Panc1 (cell line): ENCODE measurements around the gene FOXD4L3. TPM values are rescaled to one million over a fixed set of nuclear protein-coding genes. Genes with fewer than 3 reads are reported as not detected.
A peak's percentile ranks its signal among the peaks of the same experiment; 100 is the strongest.
"Not testable (repeated sequence)": the region's sequence is repeated elsewhere in the genome, so short reads cannot be mapped to it uniquely, and the experiment has no call there.

Experiments
- ATAC-seq: fragments of 200-7000 bp; cut with Tn5 transposase; 2 replicates; pipeline ENCODE4 v1.9.1; 2020; ENCODE audit warnings: mild to moderate bottlenecking, moderate library complexity
- BruUV-seq: library from RNA; stranded (reverse); fragments of 400-500 nt; replicated peaks from 2 replicates; lab custom pipeline; 2021; lab: Mats Ljungman, UMichigan
- CTCF ChIA-PET: fragments of 300-600 bp; sonication (Branson Sonifier 250); formaldehyde crosslinking; loops from one replicate; lab custom pipeline; 2022; ENCODE audit warnings: antibody characterized with exemption; lab: Charles Lee
- POLR2A ChIA-PET: fragments of 300-600 bp; sonication (Branson Sonifier 250); formaldehyde crosslinking; loops from one replicate; lab custom pipeline; 2022; ENCODE audit warnings: antibody characterized with exemption; lab: Charles Lee
- DNase-seq: peaks from one replicate; pipeline ENCODE4 v3.0.0-alpha.2; 2010; ENCODE audit warnings: low read depth, low spot score
- H3K27ac ChIP-seq: 2 replicates; pipeline ENCODE4 v1.5.1; 2011; ENCODE audit warnings: mild to moderate bottlenecking, low read length, inconsistent platforms
- H3K27me3 ChIP-seq: fragments of 200-500 bp; sonication (Bioruptor generic); 2 replicates; pipeline ENCODE4 v1.6.0; 2014; ENCODE audit warnings: low read length, inconsistent platforms; ENCODE audit not compliant: control insufficient read depth, insufficient read depth
- H3K36me3 ChIP-seq: fragments of 200-500 bp; sonication (Bioruptor generic); 2 replicates; pipeline ENCODE4 v1.5.1; 2014; ENCODE audit warnings: inconsistent platforms, mild to moderate bottlenecking, low read length, moderate library complexity; ENCODE audit not compliant: control insufficient read depth, insufficient read depth
- H3K4me1 ChIP-seq: 2 replicates; pipeline ENCODE4 v1.5.1; 2011; ENCODE audit warnings: inconsistent platforms, mild to moderate bottlenecking, low read length, moderate library complexity; ENCODE audit not compliant: control insufficient read depth, insufficient read depth
- H3K4me3 ChIP-seq, 2 experiments: 2 replicates each; pipeline ENCODE4 v1.5.1; 2011 to 2012; ENCODE audit warnings: low read depth in 2 of 2, low read length in 2 of 2, mild to moderate bottlenecking in 2 of 2, inconsistent platforms in 1 of 2, moderate library complexity in 1 of 2
- H3K9me3 ChIP-seq: fragments of 200-500 bp; sonication (Bioruptor generic); 2 replicates; pipeline ENCODE4 v1.5.1; 2014; ENCODE audit warnings: low read depth, mild to moderate bottlenecking, inconsistent platforms, low read length, moderate library complexity; ENCODE audit not compliant: control insufficient read depth, insufficient read depth
- in situ Hi-C: cut with HindIII; loops from 2 replicates; pipeline ENCODE4 v1.10.0; 2016; ENCODE audit warnings: low sequenced_read_pairs, low pct_unique_long_range_greater_than_20kb
- intact Hi-C: fragments of 100-400 bp; cut with micrococcal nuclease; formaldehyde crosslinking; loops from one replicate; pipeline ENCODE4 v1.10.0; 2022; ENCODE audit not compliant: unreplicated experiment
- total RNA-seq: library from RNA; stranded (reverse); gene quantifications from one replicate; pipeline ENCODE4 v1.2.1, GENCODE V29; 2021; ENCODE audit not compliant: unreplicated experiment

FOXD4L3 gene
- total RNA-seq, 1 experiment from 2014 or later, result not detected

DNA sequence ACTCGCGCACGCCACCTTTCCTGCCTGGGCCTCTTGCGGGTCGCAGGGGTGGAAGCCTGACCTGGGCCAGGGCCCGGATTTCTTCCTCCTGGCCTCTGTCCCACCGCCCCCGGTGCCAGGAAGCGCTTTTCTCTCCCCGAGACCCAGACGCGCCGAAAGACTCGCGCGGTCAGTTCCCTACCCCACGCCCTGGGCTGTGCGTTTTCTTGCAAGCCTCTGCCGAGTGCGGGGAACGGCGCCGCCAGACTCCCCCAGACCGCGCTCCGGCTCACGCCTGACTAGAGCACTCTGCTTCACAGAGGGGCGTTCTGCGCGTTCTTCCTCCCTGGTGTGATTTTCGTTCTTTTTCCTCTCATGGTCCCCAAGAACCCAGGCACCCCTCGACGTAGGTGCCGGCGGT lies 4.5 kb downstream of the FOXD4L3 start:
- intact Hi-C loops, in situ Hi-C loops, CTCF ChIA-PET, ATAC-seq, H3K27me3 ChIP-seq, H3K36me3 ChIP-seq, H3K9me3 ChIP-seq, H3K4me3 ChIP-seq, H3K27ac ChIP-seq, BruUV-seq, H3K4me1 ChIP-seq, POLR2A ChIA-PET, DNase-seq: not testable (repeated sequence)

DNA sequence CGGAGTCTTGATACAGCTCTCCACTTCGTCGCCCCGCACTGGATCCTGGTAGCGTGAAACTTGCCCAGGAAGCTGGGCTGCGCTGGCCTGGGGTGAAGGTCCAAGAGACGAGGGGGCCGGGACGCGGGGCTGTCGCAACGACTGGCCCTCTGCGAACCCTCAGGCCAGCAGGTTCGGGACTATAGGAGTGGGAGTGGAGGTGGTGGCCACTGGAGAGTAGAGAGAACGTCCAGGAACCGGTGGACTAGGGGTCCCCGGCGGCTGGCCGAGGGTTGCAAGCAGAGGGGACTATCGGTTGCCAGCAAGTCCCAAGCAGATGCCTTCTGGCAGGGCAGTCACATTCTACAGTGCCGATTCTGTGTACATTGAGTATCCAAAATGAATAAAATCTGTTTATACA lies 5.0 kb downstream of the FOXD4L3 start:
- H3K4me1 ChIP-seq, H3K27me3 ChIP-seq, CTCF ChIA-PET, H3K36me3 ChIP-seq, intact Hi-C loops, H3K9me3 ChIP-seq, in situ Hi-C loops, BruUV-seq, DNase-seq, H3K27ac ChIP-seq, POLR2A ChIA-PET, ATAC-seq, H3K4me3 ChIP-seq: not testable (repeated sequence)

DNA sequence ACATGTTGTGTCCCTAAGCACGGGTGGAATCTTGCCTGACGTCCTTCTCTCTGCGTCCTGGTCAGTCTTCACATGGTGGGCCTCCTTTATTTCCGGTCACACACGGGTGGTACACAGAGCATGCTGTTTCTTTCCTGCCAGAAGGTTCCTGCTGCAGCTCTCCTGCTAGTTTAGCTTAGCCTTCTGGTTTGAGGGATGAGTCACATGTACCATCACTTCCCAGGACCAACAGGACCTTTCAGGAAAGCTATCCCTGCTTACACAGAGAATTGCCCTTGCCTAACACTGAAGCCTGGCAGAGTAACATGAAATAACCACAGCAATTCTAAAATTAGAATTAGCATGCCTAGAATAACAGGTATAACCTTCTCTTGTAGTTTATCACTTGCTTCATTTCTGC lies 8.5 kb downstream of the FOXD4L3 start:
- H3K4me1 ChIP-seq, H3K9me3 ChIP-seq, H3K4me3 ChIP-seq, in situ Hi-C loops, CTCF ChIA-PET, H3K36me3 ChIP-seq, DNase-seq, intact Hi-C loops, H3K27me3 ChIP-seq, POLR2A ChIA-PET, H3K27ac ChIP-seq, BruUV-seq: not testable (repeated sequence)
- ATAC-seq, result peak; percentile 53; the same call in 1 of the 2 replicates

- intact Hi-C loops, in situ Hi-C loops, H3K4me3 ChIP-seq, POLR2A ChIA-PET, H3K27me3 ChIP-seq, ATAC-seq, H3K27ac ChIP-seq, DNase-seq, H3K9me3 ChIP-seq, H3K4me1 ChIP-seq, H3K36me3 ChIP-seq, BruUV-seq, CTCF ChIA-PET: not testable (repeated sequence)
Observed at GRCh38 chr9:68318209-68318608, 15.5 kb downstream of the FOXD4L3 start.

DNA sequence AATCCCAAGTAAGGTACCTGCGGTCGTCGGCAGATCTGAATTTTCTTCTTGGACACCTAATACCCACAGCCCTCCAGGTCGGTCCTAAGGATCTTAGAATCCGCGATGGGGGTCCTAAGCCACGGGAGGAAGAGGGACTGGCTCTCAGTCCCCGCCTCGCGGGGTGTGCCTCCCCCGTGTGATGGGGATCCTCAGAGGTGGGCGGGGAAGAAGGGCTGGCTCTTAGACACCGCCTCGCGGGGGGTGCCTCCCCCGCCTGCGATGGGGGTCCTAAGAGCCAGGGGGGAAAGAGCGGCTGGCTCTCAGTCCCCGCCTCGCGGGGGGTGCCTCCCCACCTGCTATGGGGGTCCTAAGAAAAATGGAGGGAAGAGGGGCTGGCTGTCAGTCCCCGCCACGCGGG lies 21.1 kb downstream of the FOXD4L3 start:
- POLR2A ChIA-PET, ATAC-seq, H3K27me3 ChIP-seq, CTCF ChIA-PET, DNase-seq, in situ Hi-C loops, BruUV-seq, H3K4me3 ChIP-seq, intact Hi-C loops, H3K4me1 ChIP-seq, H3K36me3 ChIP-seq, H3K27ac ChIP-seq, H3K9me3 ChIP-seq: not testable (repeated sequence)

DNA sequence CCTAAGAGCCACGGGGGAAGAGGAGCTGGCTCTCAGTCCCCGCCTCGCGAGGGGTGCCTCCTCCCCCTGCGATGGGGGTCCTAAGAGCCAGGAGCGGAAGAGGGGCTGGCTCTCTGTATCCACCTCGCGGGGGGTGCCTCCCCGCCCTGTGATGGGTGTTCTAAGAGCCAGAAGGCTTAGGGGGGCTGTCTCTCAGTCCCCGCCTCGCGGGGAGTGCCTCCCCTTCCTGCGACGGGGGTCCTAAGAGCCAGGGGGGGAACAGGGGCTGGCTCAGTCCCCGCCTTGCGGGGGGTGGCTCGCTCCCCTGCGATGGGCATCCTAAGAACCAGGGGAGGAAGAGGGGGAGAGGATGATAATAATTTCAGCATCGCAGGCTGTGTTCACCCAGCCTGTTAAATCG lies 21.9 kb downstream of the FOXD4L3 start:
- H3K27me3 ChIP-seq, DNase-seq, BruUV-seq, in situ Hi-C loops, ATAC-seq, CTCF ChIA-PET, H3K9me3 ChIP-seq, H3K36me3 ChIP-seq, H3K27ac ChIP-seq, POLR2A ChIA-PET, intact Hi-C loops, H3K4me1 ChIP-seq, H3K4me3 ChIP-seq: not testable (repeated sequence)

GRCh38 chr9:68329106-68329505 lies 26.4 kb downstream of the FOXD4L3 start:
- CTCF ChIA-PET, H3K27ac ChIP-seq, intact Hi-C loops, H3K9me3 ChIP-seq, H3K36me3 ChIP-seq, POLR2A ChIA-PET, H3K4me1 ChIP-seq, DNase-seq, H3K4me3 ChIP-seq, H3K27me3 ChIP-seq, BruUV-seq, in situ Hi-C loops, ATAC-seq: not testable (repeated sequence)
